Epithelial cell of esophagus (primary cell): Measurements from ENCODE around the gene TM9SF3.
"Not testable (repeated sequence)": the region's sequence is repeated elsewhere in the genome, so short reads cannot be mapped to it uniquely, and the experiment has no call there.

Experiments
- DNase-seq: peaks from one replicate; pipeline ENCODE4 v3.0.0; 2010; ENCODE audit warnings: low read depth
- H3K4me3 ChIP-seq: 2 replicates; pipeline ENCODE4 v1.5.1; 2011; ENCODE audit warnings: mild to moderate bottlenecking, low read length, control low read depth
- CTCF ChIP-seq: IDR thresholded peaks from 2 replicates; pipeline ENCODE4 v1.5.1; 2011; ENCODE audit warnings: low read depth, mild to moderate bottlenecking, low read length, control low read depth, inconsistent platforms; ENCODE audit not compliant: insufficient read depth; ENCODE audit errors: missing control alignments

TM9SF3 gene

GRCh38 chr10:96578022-96578421 lies 8.8 kb downstream of the TM9SF3 start:
- no peak for TF ChIP-seq CTCF
- no peak overlapping the region for H3K4me3 ChIP-seq
- DNase-seq = no peak

GRCh38 chr10:96577069-96577468 lies 9.7 kb downstream of the TM9SF3 start:
- DNase-seq = peak; percentile 66
- no peak overlapping the region for H3K4me3 ChIP-seq
- no peak for TF ChIP-seq CTCF

GRCh38 chr10:96576277-96576980 lies 10.4 kb downstream of the TM9SF3 start:
- no peak for DNase-seq
- no peak for TF ChIP-seq CTCF
- no peak overlapping the region for H3K4me3 ChIP-seq

- H3K4me3 ChIP-seq, DNase-seq: not testable (repeated sequence)
Measured at GRCh38 chr10:96574564-96574963, 12.2 kb downstream of the TM9SF3 start.

GRCh38 chr10:96573036-96573435 lies 13.8 kb downstream of the TM9SF3 start:
- DNase-seq = no peak
- TF ChIP-seq CTCF = no peak
- H3K4me3 ChIP-seq = no peak overlapping the region

- no peak for DNase-seq
- no peak for TF ChIP-seq CTCF
- H3K4me3 ChIP-seq = no peak overlapping the region
Measured at GRCh38 chr10:96570983-96571964, 15.5 kb downstream of the TM9SF3 start.

GRCh38 chr10:96570511-96570910 lies 16.3 kb downstream of the TM9SF3 start:
- DNase-seq = no peak
- H3K4me3 ChIP-seq = no peak overlapping the region
- TF ChIP-seq CTCF = no peak
